Endothelial cell of umbilical vein (primary cell): ENCODE data around the gene MRGPRG. TPM values are rescaled to one million over a fixed set of nuclear protein-coding genes. Genes with fewer than 3 reads are reported as not detected.

Source experiments
- BruUV-seq: library from RNA; stranded (reverse); fragments of 400-500 nt; replicated peaks from 2 replicates; lab custom pipeline; 2021; lab: Mats Ljungman, UMichigan
- CTCF ChIA-PET: fragments of 300-600, 350-600 bp; sonication (Branson Sonifier 250); formaldehyde crosslinking; loops from one replicate; lab custom pipeline; 2021; ENCODE audit warnings: antibody characterized with exemption, inconsistent platforms; lab: Charles Lee
- POLR2A ChIA-PET: fragments of 300-600, 350-600 bp; sonication (Branson Sonifier 250); formaldehyde crosslinking; loops from one replicate; lab custom pipeline; 2021; ENCODE audit warnings: antibody characterized with exemption, inconsistent platforms; lab: Charles Lee
- DNase-seq: peaks from one replicate; pipeline ENCODE4 v3.0.0-alpha.2; 2011; ENCODE audit warnings: low read depth, low spot score
- FAIRE-seq: peaks from 2 replicates; lab custom pipeline; 2011; peaks lifted over from hg19 to GRCh38; lab: Jason Lieb, UNC
- H2AFZ ChIP-seq: 2 replicates; pipeline ENCODE4 v1.6.0; 2012; ENCODE audit warnings: low read depth, low read length, control low read depth, inconsistent platforms
- H3K27ac ChIP-seq: 2 replicates; pipeline ENCODE4 v1.5.1; 2011; ENCODE audit warnings: low read depth, mild to moderate bottlenecking, control low read depth, low read length, moderate library complexity; ENCODE audit not compliant: insufficient read depth
- H3K27me3 ChIP-seq, 2 experiments: 2 replicates each; pipeline versions ENCODE4 v1.6.0 to v1.6.1; 2011; ENCODE audit warnings: low read length in 2 of 2, mixed read lengths in 1 of 2; ENCODE audit not compliant: control insufficient read depth in 2 of 2, insufficient read depth in 2 of 2
- H3K36me3 ChIP-seq, 2 experiments: 2 replicates in 1 of 2; 3 replicates in 1 of 2; pipeline ENCODE4 v1.5.1; 2011; ENCODE audit warnings: low read length in 2 of 2, mild to moderate bottlenecking in 1 of 2, moderate library complexity in 1 of 2; ENCODE audit not compliant: control insufficient read depth in 2 of 2, insufficient read depth in 2 of 2; ENCODE audit errors: extremely low read depth in 1 of 2
- H3K4me1 ChIP-seq: 3 replicates; pipeline ENCODE4 v1.5.1; 2011; ENCODE audit warnings: mild to moderate bottlenecking, low read length; ENCODE audit not compliant: control insufficient read depth, insufficient read depth; ENCODE audit errors: extremely low read depth
- H3K4me2 ChIP-seq: 2 replicates; pipeline ENCODE4 v1.6.1; 2011; ENCODE audit warnings: low read length, control low read depth, mixed read lengths; ENCODE audit not compliant: insufficient read depth
- H3K4me3 ChIP-seq, 3 experiments: fragments of 200-600 bp in 1 of 3; sonication (generic), shearing (Covaris generic) in 1 of 3; replicated peaks in 1 of 3; 2 replicates each; pipeline ENCODE4 v1.5.1; 2011 to 2016; ENCODE audit warnings: control low read depth in 3 of 3, low read length in 3 of 3, mild to moderate bottlenecking in 2 of 3, inconsistent platforms in 1 of 3, low read depth in 1 of 3, moderate library complexity in 1 of 3; ENCODE audit not compliant: insufficient read depth in 1 of 3
- H3K79me2 ChIP-seq: 2 replicates; pipeline ENCODE4 v1.6.0; 2012; ENCODE audit warnings: low read length, inconsistent platforms; ENCODE audit not compliant: control insufficient read depth, insufficient read depth
- H3K9ac ChIP-seq: replicated peaks from 2 replicates; pipeline ENCODE3; 2011; ENCODE audit warnings: low read length, control low read depth; ENCODE audit not compliant: insufficient read depth; ENCODE audit errors: extremely low read depth
- H3K9me1 ChIP-seq: replicated peaks from 3 replicates; pipeline ENCODE4 v1.6.0; 2011; ENCODE audit warnings: mild to moderate bottlenecking, low read length; ENCODE audit not compliant: control insufficient read depth, insufficient read depth; ENCODE audit errors: extremely low read depth
- H3K9me3 ChIP-seq: replicated peaks from 2 replicates; pipeline ENCODE4 v1.5.1; 2012; ENCODE audit warnings: low read length, inconsistent platforms; ENCODE audit not compliant: control insufficient read depth, insufficient read depth
- H4K20me1 ChIP-seq: replicated peaks from 2 replicates; pipeline ENCODE3; 2011; ENCODE audit warnings: mild to moderate bottlenecking, low read length; ENCODE audit not compliant: control insufficient read depth, insufficient read depth; ENCODE audit errors: extremely low read depth
- CTCF ChIP-seq, 2 donors: IDR thresholded peaks; 1 replicate in 1 of 2; 2 replicates in 1 of 2; pipeline ENCODE4 v1.5.1; 2011; ENCODE audit warnings: low read length in 2 of 2, mild to moderate bottlenecking in 2 of 2, moderate library complexity in 2 of 2, control low read depth in 1 of 2, inconsistent platforms in 1 of 2, low read depth in 1 of 2; ENCODE audit not compliant: insufficient read depth in 1 of 2; ENCODE audit errors: extremely low read depth in 1 of 2
- EZH2 ChIP-seq: IDR thresholded peaks from 2 replicates; pipeline ENCODE4 v1.6.1; 2012; ENCODE audit warnings: borderline replicate concordance, low read depth, mild to moderate bottlenecking, moderate library complexity, low read length, inconsistent platforms; ENCODE audit not compliant: severe bottlenecking
- FOS ChIP-seq: IDR thresholded peaks from 2 replicates; pipeline ENCODE4 v1.6.1; 2011; ENCODE audit warnings: mild to moderate bottlenecking, low read length, moderate library complexity, borderline replicate concordance; ENCODE audit not compliant: insufficient read depth
- GATA2 ChIP-seq: IDR thresholded peaks from 2 replicates; pipeline ENCODE4 v1.7.0; 2011; ENCODE audit warnings: low read depth, mild to moderate bottlenecking, moderate library complexity, mixed read lengths, low read length; ENCODE audit not compliant: insufficient read length, insufficient read depth
- JUN ChIP-seq: IDR thresholded peaks from 2 replicates; pipeline ENCODE4 v1.6.1; 2011; ENCODE audit warnings: borderline replicate concordance, low read depth; ENCODE audit not compliant: insufficient read length, insufficient read depth
- MAX ChIP-seq: IDR thresholded peaks from 2 replicates; pipeline ENCODE4 v1.6.1; 2011; ENCODE audit not compliant: insufficient read depth, insufficient read length
- MYC ChIP-seq: IDR thresholded peaks from one replicate; pipeline ENCODE4 v1.6.1; 2011; ENCODE audit warnings: mild to moderate bottlenecking, low read depth, low read length
- POLR2A ChIP-seq: IDR thresholded peaks from 2 replicates; pipeline ENCODE4 v1.6.1; 2012; ENCODE audit warnings: low read depth, mild to moderate bottlenecking, control low read depth, low read length
- POLR2AphosphoS5 ChIP-seq: IDR thresholded peaks from 2 replicates; pipeline ENCODE4 v1.6.1; 2012; ENCODE audit warnings: low read depth, mild to moderate bottlenecking, control low read depth, low read length, moderate library complexity; ENCODE audit not compliant: insufficient read depth
- dilution Hi-C: fragments of 300-500 bp; cut with MboI; formaldehyde crosslinking; loops from one replicate; pipeline ENCODE4 v1.15.0; 2019; ENCODE audit warnings: low sequenced_read_pairs; ENCODE audit not compliant: extremely low pct_ligation_motif_present
- intact Hi-C: fragments of 100-400 bp; cut with micrococcal nuclease; formaldehyde crosslinking; loops from one replicate; pipeline ENCODE4 v1.10.0; 2022
- polyA plus RNA-seq, 4 experiments: library from polyadenylated mRNA; depleted of rRNA in 3 of 4; stranded (reverse) in 3 of 4; unstranded in 1 of 4; fragments of >200 nt; gene quantifications; 2 replicates each; pipeline versions ENCODE4 v1.2.1 to v1.2.3, GENCODE V29; 2011 to 2012; ENCODE audit warnings: missing spikeins in 1 of 4
- total RNA-seq: library from RNA; stranded (reverse); gene quantifications from 2 replicates; pipeline ENCODE4 v1.2.3, GENCODE V29; 2021

The MRGPRG gene
- total and polyA plus RNA-seq, 2 donors (not counting 3 experiments of a cell fraction or from before 2014, with no cell fraction given), result not detected

DNA sequence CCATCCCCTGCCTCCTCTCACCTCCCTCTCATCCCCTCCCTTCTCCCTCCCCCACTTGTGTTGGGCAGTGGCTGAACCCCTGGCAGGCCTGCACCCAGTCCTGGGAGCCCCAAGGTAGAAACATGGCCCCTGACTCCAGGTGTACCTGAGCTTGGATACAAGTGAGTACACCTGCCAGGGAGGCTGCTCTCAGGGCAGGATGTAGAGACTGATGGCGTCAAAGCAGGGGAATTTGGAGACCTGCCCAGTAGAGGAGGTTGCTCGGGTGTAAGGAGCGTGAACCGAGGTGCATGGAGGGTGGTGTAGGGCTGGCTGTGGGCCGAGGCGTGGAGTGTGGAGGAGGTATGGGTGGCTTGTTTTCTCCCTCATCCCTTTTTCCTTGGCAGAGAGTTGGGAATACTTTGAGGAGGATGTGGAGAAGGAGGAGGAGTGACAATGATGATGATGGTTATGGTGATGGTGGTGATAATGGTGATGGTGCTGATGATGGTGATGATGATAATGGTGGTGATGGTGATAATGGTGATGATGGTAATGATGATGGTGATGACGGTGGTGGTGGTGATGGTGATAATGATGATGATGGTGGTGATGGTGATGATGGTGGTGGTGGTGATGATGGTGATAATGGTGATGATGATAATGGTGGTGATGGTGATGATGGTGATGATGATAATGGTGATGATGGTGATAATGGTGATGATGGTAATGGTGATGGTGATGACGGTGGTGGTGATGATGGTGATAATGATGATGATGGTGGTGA lies 12.3 kb downstream of the MRGPRG start:
- DNase-seq (no peak), FAIRE-seq (no peak)
- ChIA-PET POLR2A (no interaction called here), CTCF (no interaction called here)
- H3K79me2 ChIP-seq, result no peaks in the 10 kb centered on the region
- H2AFZ ChIP-seq, result no peak overlapping the region
- no peak overlapping the region for H3K27ac ChIP-seq
- TF ChIP-seq POLR2AphosphoS5 (no peak), POLR2A (no peak), EZH2 (no peak), FOS (no peak), GATA2 (no peak), CTCF (IDR thresholded peaks at IDR 0.05; ENCODE audit: extremely low read depth in 1 of 2, insufficient read depth in 1 of 2, low read depth in 1 of 2, low read length in 2 of 2) (no peak), JUN (no peak), MYC (no peak), MAX (no peak)
- no peak overlapping the region for H3K4me2 ChIP-seq
- intact Hi-C loops (no loop called here), dilution Hi-C loops (no loop called here)
- H3K36me3 ChIP-seq, result no peaks in the 10 kb centered on the region
- no peak overlapping the region for H3K4me3 ChIP-seq
- BruUV-seq, result no TSS peak
- no peaks in the 10 kb centered on the region for H3K4me1 ChIP-seq
- H3K9me1 ChIP-seq, result no peaks in the 10 kb centered on the region
- no peaks in the 10 kb centered on the region for H3K9me3 ChIP-seq
- no peaks in the 10 kb centered on the region for H4K20me1 ChIP-seq
- H3K9ac ChIP-seq, result no peak overlapping the region
- peaks cover 18 to 22% of the 10 kb centered on the region in 2 experiments for H3K27me3 ChIP-seq
